HT-29 (cell line): ENCODE measurements around the gene GSG1L2. TPM values are rescaled to one million over a fixed set of nuclear protein-coding genes. Genes with fewer than 3 reads are reported as not detected.
A peak's percentile ranks its signal among the peaks of the same experiment; 100 is the strongest.
"Not testable (repeated sequence)": the region's sequence is repeated elsewhere in the genome, so short reads cannot be mapped to it uniquely, and the experiment has no call there.

Source experiments
- DNase-seq: peaks from one replicate; pipeline ENCODE4 v3.0.0-alpha.2; 2015; ENCODE audit warnings: low spot score
- total RNA-seq: library from RNA; depleted of rRNA; stranded (reverse); fragments of >200 nt; shearing (Covaris generic); gene quantifications from 2 replicates; pipeline ENCODE4 v1.2.3, GENCODE V29; 2014

GSG1L2 gene
- total RNA-seq, 1 experiment from 2014 or later = not detected

- DNase-seq = no peak
These were observed 30.7 kb downstream of the GSG1L2 start, which contains the start of gene DHRS7C for GRCh38 chr17:9790889-9791876. DHRS7C (minus strand) TSS chr17:9791592; CDS start chr17:9791284, 308 bp downstream.

- DNase-seq = no peak
These were observed 31.6 kb downstream of the GSG1L2 start for GRCh38 chr17:9790316-9790715.

- DNase-seq = no peak
These were observed 33.3 kb downstream of the GSG1L2 start for GRCh38 chr17:9788601-9789000.

GRCh38 chr17:9784544-9784943 lies 37.3 kb downstream of the GSG1L2 start:
- no peak for DNase-seq

- DNase-seq = not testable (repeated sequence)
These were observed 38.4 kb downstream of the GSG1L2 start for GRCh38 chr17:9783465-9783864.

- DNase-seq = no peak
These were observed 38.8 kb downstream of the GSG1L2 start for GRCh38 chr17:9783050-9783449.

GRCh38 chr17:9780552-9780951 lies 41.3 kb downstream of the GSG1L2 start:
- DNase-seq = no peak

GRCh38 chr17:9776911-9777310 lies 45.0 kb downstream of the GSG1L2 start:
- DNase-seq = no peak

- DNase-seq = no peak
These were observed 49.2 kb downstream of the GSG1L2 start for GRCh38 chr17:9772658-9773057.

GRCh38 chr17:9771465-9771864 lies 50.4 kb downstream of the GSG1L2 start:
- no peak for DNase-seq

- no peak for DNase-seq
These were observed 52.7 kb downstream of the GSG1L2 start for GRCh38 chr17:9769036-9769695.

GRCh38 chr17:9768381-9768934 lies 53.4 kb downstream of the GSG1L2 start:
- DNase-seq = peak; percentile 31

- DNase-seq = no peak
These were observed 54.4 kb downstream of the GSG1L2 start for GRCh38 chr17:9767432-9767991.

- DNase-seq = no peak
These were observed 54.9 kb downstream of the GSG1L2 start for GRCh38 chr17:9766970-9767369.

- no peak for DNase-seq
These were observed 56.6 kb downstream of the GSG1L2 start for GRCh38 chr17:9765322-9765721.

GRCh38 chr17:9763643-9764042 lies 58.2 kb downstream of the GSG1L2 start:
- DNase-seq = no peak

- DNase-seq = no peak
These were observed 61.6 kb downstream of the GSG1L2 start for GRCh38 chr17:9760266-9760665.

GRCh38 chr17:9755083-9755482 lies 66.8 kb downstream of the GSG1L2 start:
- no peak for DNase-seq
